Body of pancreas (tissue), 4 donors: Measurements from ENCODE around the gene MAGI1. TPM values are rescaled to one million over a fixed set of nuclear protein-coding genes. Genes with fewer than 3 reads are reported as not detected.

ENCODE experiments used
- ATAC-seq: fragments of 150-250 bp; one replicate; pipeline ENCODE4 v1.9.1; 2016
- DNase-seq, 4 donors: peaks; one replicate each; pipeline ENCODE4 v3.0.0-alpha.2; 2019
- H3K27ac ChIP-seq, 4 donors: fragments of 200-600 bp; sonication (generic); 1 replicate in 3 of 4; 2 replicates in 1 of 4; pipeline versions ENCODE4 v1.5.1 to v1.6.1; 2016 to 2019; ENCODE audit warnings: mild to moderate bottlenecking in 1 of 4, mixed read lengths in 1 of 4, moderate library complexity in 1 of 4
- H3K27me3 ChIP-seq, 2 donors: fragments of 200-600 bp; sonication (generic); one replicate each; pipeline ENCODE4 v1.6.0; 2016; ENCODE audit warnings: mild to moderate bottlenecking in 1 of 2
- H3K36me3 ChIP-seq, 2 donors: fragments of 200-600 bp; sonication (generic); replicated peaks in 1 of 2; 2 replicates each; pipeline ENCODE4 v1.5.1; 2016; ENCODE audit warnings: low read depth in 2 of 2; ENCODE audit not compliant: insufficient read depth in 1 of 2
- H3K4me1 ChIP-seq: fragments of 200-600 bp; sonication (generic); one replicate; pipeline ENCODE4 v1.6.0; 2016
- H3K4me3 ChIP-seq, 2 donors: fragments of 200-600 bp; sonication (generic); 1 replicate in 1 of 2; 2 replicates in 1 of 2; pipeline ENCODE4 v1.5.1; 2016 to 2019
- H3K9me3 ChIP-seq, 3 donors: fragments of 200-600 bp; sonication (generic); 1 replicate in 2 of 3; 2 replicates in 1 of 3; pipeline ENCODE4 v1.5.1; 2016
- CTCF ChIP-seq, 7 experiments: fragments of 450-650 bp in 4 of 7; fragments of 200-600 bp in 3 of 7; sonication (generic) in 3 of 7; IDR thresholded peaks; one replicate each; pipeline ENCODE4 v1.5.1; 2016 to 2019; ENCODE audit warnings: antibody characterized with exemption in 7 of 7
- POLR2A ChIP-seq, 3 donors: fragments of 450-650 bp; IDR thresholded peaks; one replicate each; pipeline ENCODE4 v1.6.1; 2016; ENCODE audit warnings: antibody characterized with exemption in 3 of 3, mild to moderate bottlenecking in 2 of 3
- WGBS, 2 donors: methylation state at CpG; one replicate each; pipeline ENCODE4 v1.1.5; 2017; 5-methylcytosine and 5-hydroxymethylcytosine counted together
- intact Hi-C: fragments of 100-400 bp; cut with DNase I; formaldehyde crosslinking; loops from one replicate; pipeline ENCODE4 v1.15.1; 2023
- total RNA-seq, 2 donors: library from RNA; depleted of rRNA; stranded (reverse); fragments of >200 nt; gene quantifications; one replicate each; pipeline ENCODE4 v1.1.0, GENCODE V29; 2016

Gene MAGI1
- total RNA-seq, 2 donors from 2014 or later, result 44.2 to 63.6 TPM

- Histone ChIP-seq H3K9me3 (no peaks in the 10 kb centered on the region), H3K27ac (no peak overlapping the region), H3K27me3 (no peaks in the 10 kb centered on the region), H3K4me1 (peaks cover 1% of the 10 kb centered on the region), H3K36me3 (no peaks in the 10 kb centered on the region), H3K4me3 (no peak overlapping the region)
- WGBS, 2 donors, result 75 to 90% methylated on average over 1 of the region's 1 CpG
- TF ChIP-seq POLR2A (IDR thresholded peaks at IDR 0.05), result no peak
- TF ChIP-seq CTCF (IDR thresholded peaks at IDR 0.05), result no peak
- DNase-seq, result no peak
- no peak for ATAC-seq
- intact Hi-C loops, result no loop called here
Observed at GRCh38 chr3:65531499-65531898, 507.2 kb downstream of the MAGI1 start.

GRCh38 chr3:65526656-65527055, 512.1 kb downstream of the MAGI1 start:
- H3K36me3 ChIP-seq, result no peaks in the 10 kb centered on the region
- intact Hi-C loops, result no loop called here
- H3K27ac ChIP-seq, result no peak overlapping the region
- DNase-seq (no peak), ATAC-seq (no peak)
- H3K4me1 ChIP-seq, result peaks cover 7% of the 10 kb centered on the region
- TF ChIP-seq POLR2A (IDR thresholded peaks at IDR 0.05) (no peak), CTCF (IDR thresholded peaks at IDR 0.05) (no peak)
- H3K9me3 ChIP-seq, result no peaks in the 10 kb centered on the region
- no peak overlapping the region for H3K4me3 ChIP-seq
- WGBS, 2 donors, result 57 to 61% methylated on average over 3 of the region's 3 CpGs
- no peaks in the 10 kb centered on the region for H3K27me3 ChIP-seq

- Histone ChIP-seq H3K27ac (no peak overlapping the region), H3K27me3 (no peaks in the 10 kb centered on the region), H3K4me3 (no peak overlapping the region), H3K36me3 (no peaks in the 10 kb centered on the region), H3K4me1 (peaks cover 7% of the 10 kb centered on the region), H3K9me3 (no peaks in the 10 kb centered on the region)
- no peak for TF ChIP-seq POLR2A (IDR thresholded peaks at IDR 0.05)
- TF ChIP-seq CTCF (IDR thresholded peaks at IDR 0.05), result no peak
- DNase-seq (peak in 1 of 4 donors; percentile 10), ATAC-seq (no peak)
- 76 to 86% methylated on average over 4 of the region's 4 CpGs for WGBS, 2 donors
- intact Hi-C loops, result no loop called here
Observed at GRCh38 chr3:65524584-65524983, 514.1 kb downstream of the MAGI1 start.

- intact Hi-C loops, result no loop called here
- Histone ChIP-seq H3K4me3 (no peak overlapping the region), H3K9me3 (no peaks in the 10 kb centered on the region), H3K36me3 (no peaks in the 10 kb centered on the region), H3K27ac (no peak overlapping the region), H3K27me3 (no peaks in the 10 kb centered on the region), H3K4me1 (peaks cover 7% of the 10 kb centered on the region)
- 80 to 88% methylated on average over 4 of the region's 4 CpGs for WGBS, 2 donors
- ATAC-seq (no peak), DNase-seq (no peak)
- TF ChIP-seq CTCF (IDR thresholded peaks at IDR 0.05) (no peak), POLR2A (IDR thresholded peaks at IDR 0.05) (no peak)
Observed at GRCh38 chr3:65523878-65524277, 514.8 kb downstream of the MAGI1 start.

- 71 to 83% methylated on average over 2 of the region's 2 CpGs for WGBS, 2 donors
- no peak for ATAC-seq
- DNase-seq, result no peak
- no peaks in the 10 kb centered on the region for H3K9me3 ChIP-seq
- no peaks in the 10 kb centered on the region for H3K36me3 ChIP-seq
- intact Hi-C loops, result no loop called here
- no peak overlapping the region for H3K4me3 ChIP-seq
- H3K27me3 ChIP-seq, result no peaks in the 10 kb centered on the region
- peaks cover under 1% of the 10 kb centered on the region for H3K4me1 ChIP-seq
- H3K27ac ChIP-seq, result no peak overlapping the region
- TF ChIP-seq POLR2A (IDR thresholded peaks at IDR 0.05), result no peak
Observed at GRCh38 chr3:65521032-65521431, 517.7 kb downstream of the MAGI1 start.
